ENCODE results near the gene GAPVD1.

- no peak for TF ChIP-seq POLR2A (IDR thresholded peaks at IDR 0.05; ENCODE audit: low read depth, low read length)
- no peak for TF ChIP-seq POLR2AphosphoS5 (IDR thresholded peaks at IDR 0.05; ENCODE audit: low read depth, low read length)
Observed at GRCh38 chr9:125329978-125330377, 68.4 kb downstream of the GAPVD1 start.

Data from GM12892 (cell line).